OCI-LY7 (cell line): ENCODE measurements around the gene SLC35A3. TPM values are rescaled to one million over a fixed set of nuclear protein-coding genes. Genes with fewer than 3 reads are reported as not detected.
A peak's percentile ranks its signal among the peaks of the same experiment; 100 is the strongest.

Experiments used
- BruUV-seq: library from RNA; stranded (reverse); fragments of 400-500 nt; replicated peaks from 2 replicates; lab custom pipeline; 2021; lab: Mats Ljungman, UMichigan
- CTCF ChIA-PET: fragments of 300-600 bp; sonication (Branson Sonifier 250); formaldehyde crosslinking; loops from one replicate; lab custom pipeline; 2022; ENCODE audit warnings: antibody characterized with exemption; ENCODE audit not compliant: unreplicated experiment; lab: Charles Lee
- POLR2A ChIA-PET: fragments of 300-600 bp; sonication (Branson Sonifier 250); formaldehyde crosslinking; loops from one replicate; lab custom pipeline; 2022; ENCODE audit warnings: antibody characterized with exemption; lab: Charles Lee
- DNase-seq: peaks from one replicate; pipeline ENCODE4 v3.0.0-alpha.2; 2015; ENCODE audit warnings: low spot score
- H2AFZ ChIP-seq: fragments of 200-600 bp; sonication (generic), shearing (Covaris generic); 2 replicates; pipeline ENCODE4 v1.6.1; 2014; ENCODE audit warnings: mild to moderate bottlenecking, antibody characterized with exemption, low read length, moderate library complexity
- H3K27ac ChIP-seq: fragments of 200-600 bp; sonication (generic); 2 replicates; pipeline ENCODE4 v1.5.1; 2014; ENCODE audit warnings: mixed run types, low read depth, mild to moderate bottlenecking, moderate library complexity, low read length, inconsistent platforms; ENCODE audit not compliant: poor library complexity, severe bottlenecking
- H3K36me3 ChIP-seq: fragments of 200-600 bp; sonication (generic); 2 replicates; pipeline ENCODE4 v1.6.1; 2014; ENCODE audit warnings: mild to moderate bottlenecking, antibody characterized with exemption, low read length, moderate library complexity, mixed read lengths; ENCODE audit not compliant: insufficient read depth
- H3K4me1 ChIP-seq: fragments of 200-600 bp; sonication (generic); 2 replicates; pipeline ENCODE4 v1.5.1; 2014; ENCODE audit warnings: mild to moderate bottlenecking, low read length; ENCODE audit not compliant: insufficient read depth, poor library complexity, severe bottlenecking
- H3K4me2 ChIP-seq: fragments of 200-600 bp; sonication (generic); 2 replicates; pipeline ENCODE4 v1.6.1; 2014; ENCODE audit warnings: mild to moderate bottlenecking, low read length
- H3K4me3 ChIP-seq: fragments of 200-600 bp; sonication (generic); 2 replicates; pipeline ENCODE4 v1.5.1; 2014; ENCODE audit warnings: mild to moderate bottlenecking, low read depth, low read length; ENCODE audit not compliant: poor library complexity, severe bottlenecking
- H3K79me2 ChIP-seq: fragments of 200-600 bp; sonication (generic); 2 replicates; pipeline ENCODE4 v1.6.1; 2016; ENCODE audit warnings: low read depth, mild to moderate bottlenecking, low read length, moderate library complexity, mixed read lengths; ENCODE audit not compliant: insufficient read depth
- H3K9me2 ChIP-seq: fragments of 200-600 bp; sonication (generic); 2 replicates; pipeline ENCODE4 v1.6.1; 2016; ENCODE audit warnings: mild to moderate bottlenecking, low read length, mixed read lengths; ENCODE audit not compliant: insufficient read depth
- H3K9me3 ChIP-seq: fragments of 200-600 bp; sonication (generic); 2 replicates; pipeline ENCODE4 v1.6.1; 2014; ENCODE audit warnings: mild to moderate bottlenecking, mixed run types, low read length, mixed read lengths
- H4K20me1 ChIP-seq: fragments of 200-600 bp; sonication (generic); 2 replicates; pipeline ENCODE4 v1.6.1; 2014; ENCODE audit warnings: mild to moderate bottlenecking, antibody characterized with exemption, low read length, moderate library complexity, mixed read lengths; ENCODE audit not compliant: insufficient read depth
- EZH2phosphoT487 ChIP-seq: fragments of 200-600 bp; sonication (generic); IDR thresholded peaks from 2 replicates; pipeline ENCODE4 v1.6.1; 2018; ENCODE audit warnings: low read depth, borderline replicate concordance, mild to moderate bottlenecking, mixed run types, antibody characterized with exemption, low read length, moderate library complexity, mixed read lengths
- intact Hi-C: fragments of 100-400 bp; cut with micrococcal nuclease; formaldehyde crosslinking; loops from one replicate; pipeline ENCODE4 v1.10.0; 2022; ENCODE audit not compliant: unreplicated experiment
- total RNA-seq, 2 experiments: library from RNA; depleted of rRNA in 1 of 2; stranded (reverse); fragments of >200 nt in 1 of 2; shearing (Covaris generic) in 1 of 2; gene quantifications; 2 replicates each; pipeline ENCODE4 v1.2.3, GENCODE V29; 2014 to 2022
- TF ChIP-seq, protein P1 (sequence below): fragments of 200-600 bp; sonication (generic); conservative IDR thresholded peaks from 2 replicates; pipeline ENCODE4 v1.5.1; 2014; ENCODE audit warnings: mild to moderate bottlenecking, antibody characterized with exemption, low read length, moderate library complexity, mixed read lengths

SLC35A3 gene
- total RNA-seq, 2 experiments from 2014 or later, result 24.8 to 26.8 TPM

GRCh38 chr1:100036718-100037655 is 67.2 kb downstream of the SLC35A3 start:
- peak overlapping the region; percentile 78 for H3K4me3 ChIP-seq
- peaks cover 18% of the 10 kb centered on the region for H3K36me3 ChIP-seq
- peaks cover 44% of the 10 kb centered on the region for H3K4me1 ChIP-seq
- H3K79me2 ChIP-seq, result peaks cover 51% of the 10 kb centered on the region
- POLR2A ChIA-PET, result interaction anchor here (0.6 to 2.5 kb wide), 11 partner anchors 9 to 969 kb away, joined by 3 to 10 read pairs (median 4); partner anchors contain the start of genes FRRS1 and SLC35A3
- no peaks in the 10 kb centered on the region for H3K9me3 ChIP-seq
- peak overlapping the region; percentile 92 for H3K4me2 ChIP-seq
- peaks cover 28% of the 10 kb centered on the region for H4K20me1 ChIP-seq
- H3K27ac ChIP-seq, result peak overlapping the region; percentile 84
- BruUV-seq, result TSS peak; percentile 94
- no peaks in the 10 kb centered on the region for H3K9me2 ChIP-seq
- intact Hi-C loops, result loop anchor here (5.0 to 10.0 kb wide), 2 partner anchors 420 to 858 kb away; partner anchors contain the start of genes EXTL2 and SLC30A7
- H2AFZ ChIP-seq, result peak overlapping the region; percentile 78; the same call in 1 of the 2 replicates
- peak; percentile 22 for DNase-seq
- CTCF ChIA-PET, result no interaction called here
- TF ChIP-seq EZH2phosphoT487, result no peak
- TF ChIP-seq, protein P1, sequence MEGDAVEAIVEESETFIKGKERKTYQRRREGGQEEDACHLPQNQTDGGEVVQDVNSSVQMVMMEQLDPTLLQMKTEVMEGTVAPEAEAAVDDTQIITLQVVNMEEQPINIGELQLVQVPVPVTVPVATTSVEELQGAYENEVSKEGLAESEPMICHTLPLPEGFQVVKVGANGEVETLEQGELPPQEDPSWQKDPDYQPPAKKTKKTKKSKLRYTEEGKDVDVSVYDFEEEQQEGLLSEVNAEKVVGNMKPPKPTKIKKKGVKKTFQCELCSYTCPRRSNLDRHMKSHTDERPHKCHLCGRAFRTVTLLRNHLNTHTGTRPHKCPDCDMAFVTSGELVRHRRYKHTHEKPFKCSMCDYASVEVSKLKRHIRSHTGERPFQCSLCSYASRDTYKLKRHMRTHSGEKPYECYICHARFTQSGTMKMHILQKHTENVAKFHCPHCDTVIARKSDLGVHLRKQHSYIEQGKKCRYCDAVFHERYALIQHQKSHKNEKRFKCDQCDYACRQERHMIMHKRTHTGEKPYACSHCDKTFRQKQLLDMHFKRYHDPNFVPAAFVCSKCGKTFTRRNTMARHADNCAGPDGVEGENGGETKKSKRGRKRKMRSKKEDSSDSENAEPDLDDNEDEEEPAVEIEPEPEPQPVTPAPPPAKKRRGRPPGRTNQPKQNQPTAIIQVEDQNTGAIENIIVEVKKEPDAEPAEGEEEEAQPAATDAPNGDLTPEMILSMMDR, result no peak

- no TSS peak for BruUV-seq
- Histone ChIP-seq H3K27ac (peak overlapping the region; percentile 84), H3K4me1 (peaks cover 50% of the 10 kb centered on the region), H3K9me2 (no peaks in the 10 kb centered on the region), H4K20me1 (peaks cover 32% of the 10 kb centered on the region), H3K4me2 (peak overlapping the region; percentile 92), H3K36me3 (peaks cover 18% of the 10 kb centered on the region), H2AFZ (peak overlapping the region; percentile 78), H3K79me2 (peaks cover 57% of the 10 kb centered on the region), H3K4me3 (peak overlapping the region; percentile 78), H3K9me3 (no peaks in the 10 kb centered on the region)
- intact Hi-C loops, result loop anchor here (5.0 to 10.0 kb wide), 2 partner anchors 420 to 857 kb away; partner anchors contain the start of genes EXTL2 and SLC30A7
- ChIA-PET POLR2A (interaction anchor here (0.6 to 2.5 kb wide), 13 partner anchors 9 to 969 kb away, joined by 3 to 10 read pairs (median 4); partner anchors contain the start of genes FRRS1 and SLC35A3), CTCF (interaction anchor here (1.1 kb wide), 1 partner anchor 68 kb away, joined by 3 read pairs; the partner anchor contains the start of gene SLC35A3)
- DNase-seq, result no peak
- TF ChIP-seq, protein P1, result no peak
- no peak for TF ChIP-seq EZH2phosphoT487
Measured at GRCh38 chr1:100037656-100037926, 67.8 kb downstream of the SLC35A3 start.
